Activated CD4-positive, alpha-beta T cell treated with anti-CD3 and anti-CD28 coated beads for 1 hour (primary cell): Measurements from ENCODE around the gene MGMT.

Experiments
- DNase-seq: peaks from one replicate; pipeline ENCODE4 v3.0.0-alpha.2; 2020

Gene MGMT

GRCh38 chr10:129522041-129522585, 55.1 kb downstream of the MGMT start:
- DNase-seq, result no peak

DNA sequence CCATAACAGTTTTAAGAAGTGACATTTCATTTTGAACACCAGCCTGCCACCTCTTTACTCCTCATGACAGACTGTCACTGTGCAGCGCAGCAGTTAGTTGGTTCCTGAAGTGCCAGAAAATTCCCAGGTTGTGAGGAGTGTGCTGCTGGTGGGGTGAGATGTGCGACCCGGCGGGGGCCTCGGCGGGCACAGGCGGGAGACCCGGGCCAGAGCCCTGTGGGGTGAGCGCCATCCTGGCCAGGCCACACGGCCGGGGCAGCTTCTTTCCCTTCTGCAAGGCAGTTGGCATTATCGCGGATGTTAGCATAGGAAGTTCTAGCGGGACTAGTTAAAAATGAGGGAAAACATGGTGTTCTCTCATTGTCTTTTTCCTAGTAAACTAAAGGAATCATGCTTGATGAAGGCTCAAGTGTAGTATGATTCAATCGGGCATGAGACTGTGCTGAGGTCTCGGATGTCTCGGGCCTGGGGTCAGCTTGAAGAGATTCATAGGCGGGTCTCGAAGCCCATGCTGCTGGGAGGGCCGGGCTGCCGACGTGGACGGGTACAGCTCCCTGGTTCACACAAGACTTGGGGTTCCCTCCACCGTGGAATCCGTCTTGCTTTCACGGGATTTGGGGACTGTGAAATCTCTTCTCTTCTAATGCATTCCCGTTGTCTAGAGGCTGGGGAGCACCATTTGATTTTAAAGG, 56.1 kb downstream of the MGMT start:
- no peak for DNase-seq

DNA sequence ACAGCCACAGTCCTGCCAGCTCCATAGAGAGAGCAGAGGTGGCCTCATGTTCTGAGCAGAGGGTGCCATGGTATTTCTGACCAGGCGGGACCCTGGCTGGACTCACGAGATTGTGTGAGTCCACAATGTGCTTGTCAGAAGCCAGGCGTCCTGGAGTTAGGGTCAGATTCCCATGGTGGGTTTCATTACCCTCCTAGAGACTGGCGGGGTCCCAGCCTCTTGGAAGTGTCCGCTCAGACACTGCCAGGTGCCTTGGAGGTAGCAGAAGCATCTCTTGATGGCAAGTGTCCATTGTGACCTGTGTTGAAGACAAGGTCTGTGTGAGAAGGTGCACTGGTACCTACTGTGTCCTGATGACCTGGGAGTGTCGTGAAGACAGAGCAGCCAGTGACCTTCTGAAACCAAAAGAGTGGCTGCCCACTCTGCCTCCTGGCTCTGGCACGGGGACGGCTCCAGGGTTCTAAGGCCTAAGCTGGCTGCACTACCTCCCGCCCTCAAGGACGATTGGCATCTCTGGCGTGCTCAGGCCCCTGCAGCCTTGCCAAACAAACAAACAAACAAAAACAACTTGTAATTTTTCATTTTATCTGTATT, 56.8 kb downstream of the MGMT start:
- no peak for DNase-seq

DNA sequence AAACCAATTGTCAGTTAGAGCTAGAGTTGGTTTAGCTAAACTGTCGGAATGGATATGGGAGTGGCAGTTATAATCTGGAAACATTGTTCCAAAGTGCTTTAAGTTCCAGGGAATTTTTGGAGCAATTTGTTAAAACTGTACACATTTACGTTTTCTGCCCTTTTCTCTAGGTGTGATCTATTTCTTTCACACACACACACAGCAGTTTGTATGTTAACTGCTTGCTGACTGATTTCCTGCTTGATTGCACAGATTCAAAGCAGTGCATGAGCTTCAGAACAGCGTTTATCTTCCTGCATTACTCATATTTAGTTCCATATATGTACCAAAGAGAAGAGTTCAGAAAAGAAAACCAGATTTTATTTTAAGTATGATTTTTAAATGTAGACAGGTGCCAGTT, 57.9 kb downstream of the MGMT start:
- no peak for DNase-seq

GRCh38 chr10:129525401-129525801, 58.4 kb downstream of the MGMT start:
- no peak for DNase-seq

- DNase-seq, result no peak
Measured at GRCh38 chr10:129526943-129527342, 59.9 kb downstream of the MGMT start.

DNA sequence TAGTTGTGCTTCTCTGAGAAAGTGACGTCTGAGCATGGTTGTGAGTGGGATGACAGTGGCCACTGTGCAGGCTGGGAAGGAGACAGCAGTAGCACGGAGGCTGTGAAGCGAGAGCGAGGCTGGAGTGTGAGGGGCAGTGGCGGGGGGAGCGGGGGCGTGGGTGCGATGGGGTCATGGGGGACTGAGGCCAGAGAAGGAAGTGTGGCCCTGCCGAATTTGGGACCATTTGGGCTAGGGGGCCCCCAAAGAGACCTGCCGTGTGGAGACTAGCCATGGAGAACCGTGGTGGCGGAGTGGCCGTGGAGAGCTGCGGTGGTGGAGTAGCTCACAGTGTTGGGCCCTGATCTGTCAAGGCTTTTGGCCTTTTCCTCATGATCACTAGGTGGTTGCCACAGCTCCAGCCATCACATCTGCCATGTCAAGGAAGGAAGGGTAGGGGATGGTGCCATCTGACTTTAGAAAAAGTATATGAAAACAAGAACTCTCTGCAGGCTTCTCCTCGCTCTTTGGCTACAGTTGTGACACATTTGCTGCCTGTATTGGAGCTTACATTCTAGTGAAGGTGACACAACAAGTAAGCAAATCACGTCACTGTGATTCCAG, 61.4 kb downstream of the MGMT start:
- DNase-seq, result no peak

DNA sequence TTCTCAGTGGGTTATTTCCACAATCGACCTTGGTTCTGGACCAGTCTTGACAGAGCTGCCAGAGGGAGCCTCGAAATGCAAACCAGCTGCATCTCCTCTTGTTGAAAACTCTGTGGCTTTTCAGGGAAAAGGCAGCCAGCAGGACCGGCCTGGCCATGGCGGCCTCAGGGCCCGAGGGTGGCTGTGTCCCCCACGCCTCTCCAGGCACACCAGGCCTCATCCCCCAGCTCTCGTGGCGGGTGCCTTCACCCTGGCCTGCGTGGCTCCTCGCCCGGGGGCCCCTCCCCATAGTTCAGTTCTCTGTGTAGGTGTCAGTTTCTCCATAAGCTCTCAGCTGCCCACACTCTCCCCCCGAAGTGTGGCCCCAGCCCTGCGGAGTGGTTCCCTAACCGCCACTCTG, 63.5 kb downstream of the MGMT start:
- DNase-seq, result no peak

- DNase-seq, result no peak
Measured at GRCh38 chr10:129531195-129531968, 64.3 kb downstream of the MGMT start.

- no peak for DNase-seq
Measured at GRCh38 chr10:129531969-129532660, 65.1 kb downstream of the MGMT start.

GRCh38 chr10:129532838-129533237, 65.8 kb downstream of the MGMT start:
- no peak for DNase-seq

GRCh38 chr10:129533281-129533680, 66.2 kb downstream of the MGMT start:
- no peak for DNase-seq

DNA sequence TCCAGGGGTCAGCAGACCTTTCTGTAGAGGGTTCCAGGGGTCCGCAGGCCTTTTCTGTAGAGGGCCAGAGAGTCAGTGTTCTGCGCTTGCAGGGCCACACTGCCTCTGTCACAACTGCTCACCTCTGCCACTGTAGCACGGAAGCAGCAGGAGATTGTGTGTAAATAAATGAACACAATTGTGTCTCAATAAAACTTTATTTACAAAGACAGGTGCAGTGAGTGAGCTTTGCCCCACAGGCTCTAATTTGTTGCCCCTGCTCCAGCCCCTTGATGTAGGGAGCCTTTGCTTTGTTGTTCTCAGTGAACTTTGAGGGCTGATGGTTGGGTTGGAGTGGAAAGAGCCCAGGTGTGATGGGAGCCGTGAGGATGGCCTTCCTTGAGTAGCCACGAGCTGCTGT, 67.8 kb downstream of the MGMT start:
- no peak for DNase-seq

- DNase-seq, result no peak
Measured at GRCh38 chr10:129536336-129536735, 69.3 kb downstream of the MGMT start.

- DNase-seq, result no peak
Measured at GRCh38 chr10:129537151-129537550, 70.1 kb downstream of the MGMT start.

DNA sequence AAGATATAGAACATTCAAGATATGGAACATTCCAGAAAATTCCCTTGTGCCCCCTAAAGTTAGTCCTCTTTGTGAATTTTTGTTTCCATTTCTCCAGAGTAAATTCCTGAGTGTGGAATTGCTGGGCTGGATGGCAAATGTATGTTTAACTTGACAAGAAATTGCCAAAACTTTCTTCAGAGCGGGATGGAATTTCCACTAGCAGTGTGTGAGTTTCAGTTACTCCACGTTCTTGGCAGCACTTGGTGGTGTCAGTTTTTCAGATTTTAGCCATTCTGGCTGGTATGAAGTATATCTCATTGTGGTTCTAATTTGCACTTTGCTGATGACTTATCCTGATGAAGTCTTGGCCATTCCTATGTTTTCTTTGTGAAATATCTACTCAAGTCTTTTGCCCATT, 71.2 kb downstream of the MGMT start:
- DNase-seq, result no peak

GRCh38 chr10:129541200-129541599, 74.2 kb downstream of the MGMT start:
- no peak for DNase-seq

DNA sequence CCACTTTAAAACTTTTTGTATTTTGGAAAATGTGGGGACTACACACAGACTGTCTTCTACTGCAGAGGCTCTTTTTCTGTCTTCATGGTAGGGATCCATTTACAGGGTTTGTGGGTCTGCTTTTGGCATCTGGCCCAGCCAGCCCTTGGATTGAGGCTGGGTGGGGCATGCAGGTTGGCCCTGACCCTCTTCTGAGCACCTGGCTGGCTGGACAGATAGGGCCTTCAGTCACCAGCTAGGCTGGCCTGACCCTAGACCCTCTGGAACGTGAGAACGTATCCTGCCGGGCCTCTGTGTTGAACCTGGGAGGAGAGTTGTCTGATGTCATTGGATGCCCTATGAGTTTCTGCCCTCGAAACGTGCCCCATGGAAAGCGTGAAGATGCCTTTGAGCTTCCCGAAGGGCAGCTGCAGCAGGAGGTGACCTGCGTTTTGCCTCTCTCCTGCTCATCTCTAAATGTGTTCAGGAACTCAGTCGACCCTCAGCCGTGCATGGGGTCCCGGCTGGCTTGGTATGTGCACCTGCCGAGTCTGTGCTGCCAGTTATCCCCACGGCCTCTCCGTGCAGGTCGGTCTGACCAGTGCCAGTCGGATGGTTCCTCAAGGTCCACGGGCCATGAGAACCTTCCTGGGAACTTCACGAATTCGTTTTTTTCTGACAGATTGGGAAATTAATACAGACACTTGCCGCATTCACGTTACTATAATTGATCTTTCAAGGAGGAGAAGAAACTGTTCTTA, 74.9 kb downstream of the MGMT start:
- DNase-seq, result no peak

DNA sequence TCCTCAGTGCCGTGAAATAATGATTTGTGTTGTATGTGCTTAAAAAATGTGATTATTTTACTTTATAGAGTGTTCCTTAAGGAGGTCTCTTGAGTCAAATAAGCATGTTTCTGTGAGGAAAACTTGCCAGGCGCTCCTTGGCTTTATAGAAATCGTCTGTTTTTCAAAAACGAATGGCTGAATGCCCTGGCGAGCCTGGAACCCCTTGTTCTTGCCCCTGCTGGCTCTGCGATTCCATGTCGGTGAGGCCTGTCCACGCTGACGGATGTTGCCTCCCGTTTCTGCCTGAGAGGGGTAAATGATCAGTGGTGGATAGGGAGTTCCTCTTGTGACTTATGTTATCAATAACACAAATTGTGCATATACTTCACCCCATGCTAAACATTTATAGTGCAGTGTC, 75.5 kb downstream of the MGMT start:
- no peak for DNase-seq

DNA sequence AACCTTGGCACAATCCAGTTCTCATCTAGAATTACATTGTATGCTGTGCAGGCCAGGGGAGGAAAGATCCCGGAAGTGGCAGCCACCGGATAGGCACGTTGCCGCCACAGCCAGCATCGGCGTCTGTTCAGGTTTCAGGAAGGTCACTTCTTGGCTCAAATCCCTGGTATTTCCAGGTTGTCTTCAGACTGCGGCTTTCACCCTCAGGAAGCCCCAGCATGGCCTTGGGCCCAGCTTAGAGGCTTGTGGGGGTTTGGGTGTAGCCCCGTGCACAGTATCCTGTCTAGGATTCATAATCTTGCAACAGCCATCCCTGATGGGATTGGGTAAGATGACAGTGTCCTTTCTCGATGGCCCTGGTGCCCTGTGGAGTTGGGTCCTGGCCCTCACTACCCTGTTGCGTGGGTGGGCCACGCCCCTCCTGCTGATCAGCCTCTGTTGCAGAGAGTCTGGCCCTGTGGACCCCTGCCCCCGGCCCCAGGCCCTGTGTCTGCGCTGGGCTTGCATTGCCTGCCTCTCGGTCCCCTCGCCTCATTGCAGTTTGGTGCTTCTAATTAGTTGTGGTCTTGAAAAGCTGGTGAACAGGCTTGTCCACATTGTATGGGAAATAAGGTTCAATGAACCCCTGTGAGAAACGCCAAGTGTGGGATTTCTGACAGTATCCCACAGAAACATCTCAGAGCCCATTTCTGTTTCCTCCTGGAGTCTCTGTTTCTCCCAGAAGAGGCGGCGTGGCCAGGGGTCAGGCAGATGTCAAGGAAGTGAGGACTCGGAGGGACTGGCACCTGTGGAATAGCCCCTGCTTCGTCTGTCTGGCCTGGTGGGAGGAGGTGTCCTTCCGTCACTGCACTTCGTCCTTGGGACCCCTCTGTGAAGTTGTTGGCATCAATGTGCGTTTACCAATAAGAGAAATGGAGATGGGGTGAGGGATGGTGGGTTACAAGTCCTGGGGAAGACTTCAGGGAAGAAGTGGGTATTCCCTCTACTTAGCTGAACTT, 77.5 kb downstream of the MGMT start:
- no peak for DNase-seq

GRCh38 chr10:129545261-129545660, 78.2 kb downstream of the MGMT start:
- no peak for DNase-seq
